ENCODE data around the gene SNRNP27.

SNRNP27 gene

GRCh38 chr2:69918401-69918800, 24.6 kb downstream of the SNRNP27 start:
- no peak for TF ChIP-seq CTCF (IDR thresholded peaks at IDR 0.05; ENCODE audit: extremely low read depth, missing control alignments)
- DNase-seq (ENCODE audit: low spot score) = no peak

GRCh38 chr2:69923116-69923515, 29.4 kb downstream of the SNRNP27 start:
- DNase-seq (ENCODE audit: low spot score) = no peak
- no peak for TF ChIP-seq CTCF (IDR thresholded peaks at IDR 0.05; ENCODE audit: extremely low read depth, missing control alignments)

GRCh38 chr2:69926849-69927515, 33.2 kb downstream of the SNRNP27 start:
- no peak for DNase-seq (ENCODE audit: low spot score)
- no peak for TF ChIP-seq CTCF (IDR thresholded peaks at IDR 0.05; ENCODE audit: extremely low read depth, missing control alignments)

- DNase-seq (ENCODE audit: low spot score) = no peak
- no peak for TF ChIP-seq CTCF (IDR thresholded peaks at IDR 0.05; ENCODE audit: extremely low read depth, missing control alignments)
Observed at GRCh38 chr2:69931832-69932595, 38.3 kb downstream of the SNRNP27 start.

- no peak for TF ChIP-seq CTCF (IDR thresholded peaks at IDR 0.05; ENCODE audit: extremely low read depth, missing control alignments)
- DNase-seq (ENCODE audit: low spot score) = no peak
Observed at GRCh38 chr2:69932596-69932922, 38.8 kb downstream of the SNRNP27 start.

- no peak for TF ChIP-seq CTCF (IDR thresholded peaks at IDR 0.05; ENCODE audit: extremely low read depth, missing control alignments)
- no peak for DNase-seq (ENCODE audit: low spot score)
Observed at GRCh38 chr2:69933254-69933828, 39.6 kb downstream of the SNRNP27 start.

Measured in GM20000 (cell line).